OCI-LY3 (cell line): Measurements from ENCODE around the gene CA10.

Source experiments
- H2AFZ ChIP-seq: fragments of 200-600, 300-600 bp; shearing (Covaris generic); 2 replicates; pipeline ENCODE4 v1.6.0; 2014; ENCODE audit warnings: antibody characterized with exemption, low read depth, low read length
- H3K27ac ChIP-seq: fragments of 200-600, 300-600 bp; sonication (generic); 2 replicates; pipeline ENCODE4 v1.5.1; 2014; ENCODE audit warnings: mild to moderate bottlenecking, low read length, moderate library complexity, mixed read lengths
- H3K27me3 ChIP-seq: fragments of 200-600, 300-600 bp; sonication (generic); 2 replicates; pipeline ENCODE4 v1.6.1; 2014; ENCODE audit warnings: low read depth, low read length, mixed read lengths
- H3K36me3 ChIP-seq: fragments of 200-600, 300-600 bp; sonication (generic); replicated peaks from 2 replicates; pipeline ENCODE3; 2014; ENCODE audit warnings: low read depth, low read length, mixed read lengths
- H3K4me1 ChIP-seq: fragments of 300-600, 200-600 bp; sonication (generic); 2 replicates; pipeline ENCODE4 v1.6.1; 2014; ENCODE audit warnings: low read length, mixed read lengths
- H3K4me2 ChIP-seq: fragments of 200-600, 300-600 bp; sonication (generic); 2 replicates; pipeline ENCODE4 v1.6.1; 2014; ENCODE audit warnings: low read length, mixed read lengths
- H3K4me3 ChIP-seq: fragments of 300-600, 200-600 bp; sonication (generic); 2 replicates; pipeline ENCODE4 v1.5.1; 2014; ENCODE audit warnings: antibody characterized with exemption, mild to moderate bottlenecking, low read length, moderate library complexity
- H3K79me2 ChIP-seq: fragments of 300-600, 200-600 bp; shearing (Covaris generic); 2 replicates; pipeline ENCODE4 v1.6.1; 2014; ENCODE audit warnings: mild to moderate bottlenecking, low read length, mixed read lengths
- H3K9ac ChIP-seq: fragments of 300-600, 200-600 bp; shearing (Covaris generic); 2 replicates; pipeline ENCODE4 v1.6.0; 2014; ENCODE audit warnings: mild to moderate bottlenecking, low read length, moderate library complexity
- H3K9me3 ChIP-seq: fragments of 200-600, 300-600 bp; shearing (Covaris generic); 2 replicates; pipeline ENCODE4 v1.6.1; 2014; ENCODE audit warnings: low read length, mixed read lengths; ENCODE audit not compliant: insufficient read depth
- H4K20me1 ChIP-seq: fragments of 200-600, 300-600 bp; sonication (generic); 2 replicates; pipeline ENCODE4 v1.6.1; 2016; ENCODE audit warnings: low read length, mixed read lengths; ENCODE audit not compliant: insufficient read depth
- EZH2phosphoT487 ChIP-seq: fragments of 200-600 bp; shearing (Covaris generic); IDR thresholded peaks from 2 replicates; pipeline ENCODE4 v1.6.1; 2018; ENCODE audit warnings: antibody characterized with exemption, mixed run types, low read depth
- TF ChIP-seq, protein P1 (sequence below): fragments of 200-600, 300-600 bp; sonication (generic); IDR thresholded peaks from 2 replicates; pipeline ENCODE4 v1.5.1; 2014; ENCODE audit warnings: antibody characterized with exemption, low read length, low read depth

Gene CA10

GRCh38 chr17:51845776-51846175 lies 312.7 kb downstream of the CA10 start:
- H3K9me3 ChIP-seq, result no peaks in the 10 kb centered on the region
- H3K9ac ChIP-seq, result no peak overlapping the region
- H3K27me3 ChIP-seq, result peaks cover 16% of the 10 kb centered on the region
- no peaks in the 10 kb centered on the region for H3K4me1 ChIP-seq
- no peak overlapping the region for H2AFZ ChIP-seq
- no peaks in the 10 kb centered on the region for H4K20me1 ChIP-seq
- H3K4me2 ChIP-seq, result no peak overlapping the region
- H3K27ac ChIP-seq, result no peak overlapping the region
- TF ChIP-seq, protein P1, sequence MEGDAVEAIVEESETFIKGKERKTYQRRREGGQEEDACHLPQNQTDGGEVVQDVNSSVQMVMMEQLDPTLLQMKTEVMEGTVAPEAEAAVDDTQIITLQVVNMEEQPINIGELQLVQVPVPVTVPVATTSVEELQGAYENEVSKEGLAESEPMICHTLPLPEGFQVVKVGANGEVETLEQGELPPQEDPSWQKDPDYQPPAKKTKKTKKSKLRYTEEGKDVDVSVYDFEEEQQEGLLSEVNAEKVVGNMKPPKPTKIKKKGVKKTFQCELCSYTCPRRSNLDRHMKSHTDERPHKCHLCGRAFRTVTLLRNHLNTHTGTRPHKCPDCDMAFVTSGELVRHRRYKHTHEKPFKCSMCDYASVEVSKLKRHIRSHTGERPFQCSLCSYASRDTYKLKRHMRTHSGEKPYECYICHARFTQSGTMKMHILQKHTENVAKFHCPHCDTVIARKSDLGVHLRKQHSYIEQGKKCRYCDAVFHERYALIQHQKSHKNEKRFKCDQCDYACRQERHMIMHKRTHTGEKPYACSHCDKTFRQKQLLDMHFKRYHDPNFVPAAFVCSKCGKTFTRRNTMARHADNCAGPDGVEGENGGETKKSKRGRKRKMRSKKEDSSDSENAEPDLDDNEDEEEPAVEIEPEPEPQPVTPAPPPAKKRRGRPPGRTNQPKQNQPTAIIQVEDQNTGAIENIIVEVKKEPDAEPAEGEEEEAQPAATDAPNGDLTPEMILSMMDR, result no peak
- no peak for TF ChIP-seq EZH2phosphoT487
- no peaks in the 10 kb centered on the region for H3K36me3 ChIP-seq
- no peak overlapping the region for H3K4me3 ChIP-seq
- no peaks in the 10 kb centered on the region for H3K79me2 ChIP-seq

DNA sequence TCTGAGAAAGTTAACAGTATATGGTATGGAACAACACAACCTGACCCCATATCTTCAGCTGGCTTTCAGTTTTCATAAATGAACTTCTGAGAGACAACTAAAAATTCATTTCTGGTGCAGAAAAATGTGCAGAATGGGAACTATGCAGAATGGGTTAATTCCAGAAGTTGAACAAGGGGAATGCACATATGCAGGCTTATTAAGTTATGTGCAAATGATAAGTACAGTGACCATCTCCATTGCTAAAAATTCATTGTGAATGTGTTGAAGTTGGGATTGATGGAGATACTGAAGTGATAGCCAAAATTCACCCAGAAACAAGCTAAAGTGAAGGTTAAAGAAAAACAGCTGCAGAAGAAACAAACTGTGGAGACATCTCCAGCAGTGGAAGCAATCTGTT lies 315.8 kb downstream of the CA10 start:
- no peaks in the 10 kb centered on the region for H3K79me2 ChIP-seq
- TF ChIP-seq, protein P1, result no peak
- no peak for TF ChIP-seq EZH2phosphoT487
- H3K4me1 ChIP-seq, result no peaks in the 10 kb centered on the region

DNA sequence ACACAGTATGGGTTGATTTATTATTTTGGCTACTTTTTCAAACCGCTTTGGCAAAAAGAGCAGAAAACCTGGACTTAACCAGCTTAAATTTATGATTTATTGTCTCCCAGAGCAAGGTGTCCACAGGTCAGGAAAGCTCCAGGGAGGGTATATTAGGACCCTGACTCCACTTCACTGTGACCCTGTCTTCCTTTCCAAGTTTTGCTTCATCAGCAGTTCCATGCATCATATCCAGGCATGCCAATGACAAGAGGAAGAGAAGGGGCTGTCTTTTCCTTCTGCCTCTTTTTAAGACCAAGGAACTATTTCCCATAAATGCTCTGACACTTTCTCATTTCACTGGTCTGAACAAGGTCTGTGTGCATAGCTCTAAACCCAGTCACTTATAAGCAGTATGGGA lies 316.8 kb downstream of the CA10 start:
- Histone ChIP-seq H3K4me3 (no peak overlapping the region), H3K4me2 (no peak overlapping the region), H3K27me3 (peaks cover 11% of the 10 kb centered on the region), H3K79me2 (no peaks in the 10 kb centered on the region), H3K9ac (no peak overlapping the region), H3K4me1 (no peaks in the 10 kb centered on the region), H3K9me3 (no peaks in the 10 kb centered on the region), H3K36me3 (no peaks in the 10 kb centered on the region), H2AFZ (no peak overlapping the region), H4K20me1 (no peaks in the 10 kb centered on the region), H3K27ac (no peak overlapping the region)
- TF ChIP-seq EZH2phosphoT487, result no peak
- TF ChIP-seq, protein P1, result no peak

More for the DNA sequence above, 315.8 kb downstream of the CA10 start:
- Histone ChIP-seq H2AFZ (no peak overlapping the region), H3K9ac (no peak overlapping the region), H4K20me1 (no peaks in the 10 kb centered on the region), H3K4me2 (no peak overlapping the region), H3K27me3 (peaks cover 11% of the 10 kb centered on the region), H3K4me3 (no peak overlapping the region), H3K36me3 (no peaks in the 10 kb centered on the region), H3K27ac (no peak overlapping the region), H3K9me3 (no peaks in the 10 kb centered on the region)

DNA sequence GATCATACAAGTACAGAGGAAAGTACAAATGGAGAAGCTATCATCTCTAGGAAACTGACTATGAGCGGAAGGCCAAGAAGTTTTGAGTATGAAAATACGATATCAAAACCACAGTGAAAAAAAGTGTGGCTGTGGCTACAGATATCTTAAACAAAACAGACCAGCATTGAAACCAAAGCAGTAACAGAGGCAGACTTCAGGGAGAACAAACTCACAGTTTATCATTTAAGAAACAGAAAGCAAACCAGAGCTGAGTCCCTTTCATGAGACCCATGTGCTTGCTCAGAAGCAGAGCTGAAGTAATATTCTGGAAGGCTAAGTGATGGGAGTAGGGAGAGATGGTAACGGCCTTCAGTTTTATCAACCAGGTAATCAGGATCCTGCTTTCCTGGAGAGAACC lies 317.8 kb downstream of the CA10 start:
- Histone ChIP-seq H3K4me1 (no peaks in the 10 kb centered on the region), H3K4me2 (no peak overlapping the region), H3K79me2 (no peaks in the 10 kb centered on the region), H3K27me3 (peaks cover 11% of the 10 kb centered on the region; the same call in 1 of the 2 replicates), H3K36me3 (no peaks in the 10 kb centered on the region), H3K4me3 (no peak overlapping the region), H3K9ac (no peak overlapping the region), H3K9me3 (no peaks in the 10 kb centered on the region), H3K27ac (no peak overlapping the region), H4K20me1 (no peaks in the 10 kb centered on the region), H2AFZ (no peak overlapping the region)
- TF ChIP-seq EZH2phosphoT487, result no peak
- TF ChIP-seq, protein P1, result no peak
